WTC11 (cell line): ENCODE measurements around the gene CELSR3. TPM values are rescaled to one million over a fixed set of nuclear protein-coding genes. Genes with fewer than 3 reads are reported as not detected.

ENCODE experiments used
- ATAC-seq: fragments of 200-7000 bp; cut with Tn5 transposase; 2 replicates; pipeline ENCODE4 v1.10.0; 2021; ENCODE audit warnings: mild to moderate bottlenecking, moderate library complexity
- CTCF ChIA-PET: fragments of 300-600 bp; sonication (Branson Sonifier 250); formaldehyde crosslinking; loops from one replicate; lab custom pipeline; 2021; ENCODE audit warnings: antibody characterized with exemption; lab: Charles Lee
- POLR2A ChIA-PET: fragments of 350-600 bp; sonication (Branson Sonifier 250); formaldehyde crosslinking; loops from one replicate; lab custom pipeline; 2021; ENCODE audit warnings: antibody characterized with exemption; lab: Charles Lee
- DNase-seq: peaks from one replicate; pipeline ENCODE4 v3.0.0; 2021; ENCODE audit warnings: low spot score
- H3K27ac Mint-ChIP-seq: 2 replicates; pipeline ENCODE4 v1.8.0; 2021; ENCODE audit warnings: mixed read lengths
- H3K27me3 Mint-ChIP-seq: 2 replicates; pipeline ENCODE4 v1.8.0; 2021; ENCODE audit warnings: low read depth, mild to moderate bottlenecking, moderate library complexity, mixed read lengths
- H3K36me3 Mint-ChIP-seq: 2 replicates; pipeline ENCODE4 v1.8.0; 2021; ENCODE audit warnings: mixed read lengths
- H3K4me1 Mint-ChIP-seq: 2 replicates; pipeline ENCODE4 v1.8.0; 2022; ENCODE audit warnings: mixed read lengths
- H3K4me3 Mint-ChIP-seq: 2 replicates; pipeline ENCODE4 v1.8.0; 2021; ENCODE audit warnings: mild to moderate bottlenecking, moderate library complexity, mixed read lengths
- H3K9me3 Mint-ChIP-seq: 2 replicates; pipeline ENCODE4 v1.8.0; 2021; ENCODE audit warnings: mixed read lengths
- ATF1 ChIP-seq: sonication (generic); formaldehyde crosslinking; IDR thresholded peaks from 2 replicates; pipeline ENCODE4 v1.8.1; 2023; ENCODE audit warnings: mild to moderate bottlenecking, moderate library complexity, missing genetic modification reagents
- ATF2 ChIP-seq: sonication (generic); formaldehyde crosslinking; IDR thresholded peaks from 2 replicates; pipeline ENCODE4 v1.8.1; 2022; ENCODE audit warnings: low read depth, missing genetic modification reagents, borderline replicate concordance
- ATF3 ChIP-seq: sonication (generic); formaldehyde crosslinking; conservative IDR thresholded peaks from 2 replicates; pipeline ENCODE4 v1.8.1; 2022; ENCODE audit warnings: mild to moderate bottlenecking, missing genetic modification reagents
- ATF6 ChIP-seq: sonication (generic); formaldehyde crosslinking; IDR thresholded peaks from 2 replicates; pipeline ENCODE4 v1.8.1; 2023; ENCODE audit warnings: mild to moderate bottlenecking, missing genetic modification reagents
- CREB1 ChIP-seq: sonication (generic); formaldehyde crosslinking; IDR thresholded peaks from 2 replicates; pipeline ENCODE4 v1.8.0; 2023; ENCODE audit warnings: mild to moderate bottlenecking, missing genetic modification reagents
- CTCF ChIP-seq: fragments of 200-600 bp; IDR thresholded peaks from 2 replicates; pipeline ENCODE4 v1.8.0; 2022; ENCODE audit warnings: antibody characterized with exemption
- FOXK1 ChIP-seq: sonication (generic); formaldehyde crosslinking; IDR thresholded peaks from 2 replicates; pipeline ENCODE4 v1.8.0; 2022; ENCODE audit warnings: mild to moderate bottlenecking, moderate library complexity, missing genetic modification reagents
- IRF1 ChIP-seq: sonication (generic); formaldehyde crosslinking; IDR thresholded peaks from 2 replicates; pipeline ENCODE4 v1.8.0; 2023; ENCODE audit warnings: missing genetic modification reagents
- IRF2 ChIP-seq: sonication (generic); formaldehyde crosslinking; IDR thresholded peaks from 2 replicates; pipeline ENCODE4 v1.8.0; 2022; ENCODE audit warnings: low read depth, missing genetic modification reagents, borderline replicate concordance
- JAZF1 ChIP-seq: fragments of 250-450 bp; sonication (Bioruptor Pico); IDR thresholded peaks from 2 replicates; pipeline ENCODE4 v1.9.0; 2021; ENCODE audit warnings: moderate library complexity, mild to moderate bottlenecking, inconsistent platforms
- JUN ChIP-seq: sonication (generic); formaldehyde crosslinking; IDR thresholded peaks from 2 replicates; pipeline ENCODE4 v1.8.0; 2023; ENCODE audit warnings: mild to moderate bottlenecking, missing genetic modification reagents
- MAX ChIP-seq: sonication (generic); formaldehyde crosslinking; IDR thresholded peaks from 2 replicates; pipeline ENCODE4 v1.8.0; 2022; ENCODE audit warnings: mild to moderate bottlenecking, missing genetic modification reagents
- NFATC4 ChIP-seq: fragments of 250-450 bp; sonication (Bioruptor Pico); IDR thresholded peaks from 2 replicates; pipeline ENCODE4 v1.9.0; 2021; ENCODE audit warnings: mild to moderate bottlenecking
- NR3C1 ChIP-seq: sonication (generic); formaldehyde crosslinking; conservative IDR thresholded peaks from 2 replicates; pipeline ENCODE4 v1.8.1; 2023; ENCODE audit warnings: low read depth, mild to moderate bottlenecking, missing genetic modification reagents
- RELA ChIP-seq: sonication (generic); formaldehyde crosslinking; IDR thresholded peaks from 2 replicates; pipeline ENCODE4 v1.8.1; 2022; ENCODE audit warnings: missing genetic modification reagents, mild to moderate bottlenecking, borderline replicate concordance
- TCF7 ChIP-seq: sonication (generic); formaldehyde crosslinking; IDR thresholded peaks from 2 replicates; pipeline ENCODE4 v1.8.0; 2022; ENCODE audit warnings: mild to moderate bottlenecking, low read depth, missing genetic modification reagents, moderate library complexity
- USF2 ChIP-seq: sonication (generic); formaldehyde crosslinking; IDR thresholded peaks from 2 replicates; pipeline ENCODE4 v1.8.1; 2023; ENCODE audit warnings: mild to moderate bottlenecking, missing genetic modification reagents, moderate library complexity
- ZNF121 ChIP-seq: sonication (generic); formaldehyde crosslinking; IDR thresholded peaks from 2 replicates; pipeline ENCODE4 v1.8.0; 2023; ENCODE audit warnings: missing genetic modification reagents
- ZNF263 ChIP-seq: sonication (generic); formaldehyde crosslinking; IDR thresholded peaks from 2 replicates; pipeline ENCODE4 v1.8.1; 2022; ENCODE audit warnings: low read depth, mild to moderate bottlenecking, moderate library complexity, missing genetic modification reagents
- ZNF423 ChIP-seq: fragments of 250-450 bp; sonication (Bioruptor Pico); IDR thresholded peaks from 2 replicates; pipeline ENCODE4 v2.1.2; 2022; ENCODE audit warnings: mild to moderate bottlenecking, moderate library complexity
- total RNA-seq: library from RNA; stranded (reverse); gene quantifications from 3 replicates; pipeline ENCODE4 v1.2.3, GENCODE V29; 2021

Gene CELSR3
- total RNA-seq, 1 experiment from 2014 or later = 27.9 TPM

- DNase-seq (no peak), ATAC-seq (no peak)
- CTCF ChIA-PET = interaction anchor here (0.8 to 1.6 kb wide), 3 partner anchors 34 to 201 kb away, joined by 3 to 5 read pairs (median 3); partner anchors contain the start of gene SLC26A6
- Mint-ChIP-seq H3K9me3 (no peaks in the 10 kb centered on the region), H3K27ac (no peak overlapping the region), H3K27me3 (no peaks in the 10 kb centered on the region), H3K36me3 (peaks cover 81% of the 10 kb centered on the region), H3K4me3 (no peak overlapping the region)
- TF ChIP-seq TCF7 (no peak), CTCF (no peak), CREB1 (CRISPR knock-in tag) (no peak), FOXK1 (no peak), JAZF1 (CRISPR knock-in tag) (no peak), JUN (CRISPR knock-in tag) (no peak), RELA (CRISPR knock-in tag) (no peak), IRF1 (CRISPR knock-in tag) (no peak), NR3C1 (CRISPR knock-in tag) (no peak), ZNF423 (CRISPR knock-in tag) (no peak), MAX (CRISPR knock-in tag) (no peak), NFATC4 (CRISPR knock-in tag) (no peak), ATF1 (no peak), ZNF263 (CRISPR knock-in tag) (no peak)
- TF ChIP-seq, all 79 proteins: peak for 0
- no peaks in the 10 kb centered on the region for H3K4me1 Mint-ChIP-seq
- POLR2A ChIA-PET = no interaction called here
Measured at GRCh38 chr3:48601622-48601994, 61.1 kb downstream of the CELSR3 start.

GRCh38 chr3:48600711-48601621 lies 61.7 kb downstream of the CELSR3 start:
- H3K27ac Mint-ChIP-seq = no peak overlapping the region
- H3K36me3 Mint-ChIP-seq = peaks cover 76% of the 10 kb centered on the region
- TF ChIP-seq USF2 (CRISPR knock-in tag) = no peak
- POLR2A ChIA-PET = no interaction called here
- no peak for DNase-seq
- H3K4me3 Mint-ChIP-seq = no peak overlapping the region
- H3K9me3 Mint-ChIP-seq = no peaks in the 10 kb centered on the region
- no peaks in the 10 kb centered on the region for H3K27me3 Mint-ChIP-seq
- ATAC-seq = no peak
- CTCF ChIA-PET = interaction anchor here (0.8 to 1.6 kb wide), 2 partner anchors 34 to 200 kb away, joined by 3 to 5 read pairs; partner anchors contain the start of gene SLC26A6
- peaks cover 5% of the 10 kb centered on the region for H3K4me1 Mint-ChIP-seq

GRCh38 chr3:48599509-48600285 lies 63.0 kb downstream of the CELSR3 start:
- Mint-ChIP-seq H3K27me3 (no peaks in the 10 kb centered on the region), H3K4me1 (peaks cover 11% of the 10 kb centered on the region), H3K4me3 (no peak overlapping the region), H3K27ac (no peak overlapping the region; the same call in 1 of the 2 replicates), H3K9me3 (no peaks in the 10 kb centered on the region), H3K36me3 (peaks cover 63% of the 10 kb centered on the region)
- ATAC-seq = no peak
- no peak for DNase-seq
- POLR2A ChIA-PET = no interaction called here
- TF ChIP-seq ATF3 (CRISPR knock-in tag) (no peak), ZNF121 (CRISPR knock-in tag) (no peak), IRF2 (CRISPR knock-in tag) (no peak), ATF2 (CRISPR knock-in tag) (no peak), ATF6 (CRISPR knock-in tag) (no peak)
- CTCF ChIA-PET = no interaction called here
